Neuronal stem cell (in vitro differentiated cells): Measurements from ENCODE around the gene TNFSF13B.

Source experiments
- DNase-seq: peaks from one replicate; pipeline ENCODE4 v3.0.0-alpha.2; 2013; ENCODE audit warnings: low spot score
- H2AFZ ChIP-seq: one replicate; pipeline ENCODE4 v1.6.1; 2013; ENCODE audit warnings: mild to moderate bottlenecking, low read length, inconsistent platforms
- H2AK5ac ChIP-seq: 2 replicates; pipeline ENCODE4 v1.6.1; 2013; ENCODE audit warnings: low read depth, mild to moderate bottlenecking, inconsistent platforms, low read length, moderate library complexity, mixed read lengths
- H2BK120ac ChIP-seq: 2 replicates; pipeline ENCODE4 v1.6.1; 2013; ENCODE audit warnings: low read depth, mild to moderate bottlenecking, inconsistent platforms, low read length, moderate library complexity, mixed read lengths
- H2BK12ac ChIP-seq: one replicate; pipeline ENCODE4 v1.6.1; 2013; ENCODE audit warnings: low read length, inconsistent platforms
- H2BK15ac ChIP-seq: 2 replicates; pipeline ENCODE4 v1.6.1; 2013; ENCODE audit warnings: mild to moderate bottlenecking, low read length, inconsistent platforms, mixed read lengths
- H2BK5ac ChIP-seq: one replicate; pipeline ENCODE4 v1.6.1; 2013; ENCODE audit warnings: inconsistent platforms, mild to moderate bottlenecking, low read length, moderate library complexity
- H3K14ac ChIP-seq: one replicate; pipeline ENCODE4 v1.6.1; 2013; ENCODE audit warnings: low read length, inconsistent platforms
- H3K18ac ChIP-seq: 2 replicates; pipeline ENCODE4 v1.6.1; 2013; ENCODE audit warnings: low read length, inconsistent platforms
- H3K23ac ChIP-seq: 2 replicates; pipeline ENCODE4 v1.6.1; 2013; ENCODE audit warnings: low read depth, mild to moderate bottlenecking, mixed read lengths, low read length, inconsistent platforms; ENCODE audit not compliant: poor library complexity
- H3K27ac ChIP-seq: replicated peaks from 3 replicates; pipeline ENCODE4 v1.5.1; 2013; ENCODE audit warnings: low read length, inconsistent platforms
- H3K27me3 ChIP-seq, 3 experiments: 2 replicates each; pipeline ENCODE4 v1.6.1; 2013; ENCODE audit warnings: low read length in 3 of 3, mild to moderate bottlenecking in 2 of 3, inconsistent platforms in 1 of 3, low read depth in 1 of 3, mixed read lengths in 1 of 3, moderate library complexity in 1 of 3; ENCODE audit not compliant: control insufficient read depth in 3 of 3, insufficient read depth in 3 of 3
- H3K36me3 ChIP-seq, 2 donors: replicated peaks in 1 of 2; 2 replicates each; pipeline ENCODE4 v1.6.1; 2013; ENCODE audit warnings: low read length in 2 of 2; ENCODE audit not compliant: control insufficient read depth in 2 of 2, insufficient read depth in 2 of 2
- H3K4ac ChIP-seq: 2 replicates; pipeline ENCODE4 v1.6.1; 2013; ENCODE audit warnings: inconsistent platforms, mild to moderate bottlenecking, low read length, moderate library complexity
- H3K4me1 ChIP-seq, 2 donors: 1 replicate in 1 of 2; 2 replicates in 1 of 2; pipeline ENCODE4 v1.6.1; 2013; ENCODE audit warnings: low read length in 2 of 2, low read depth in 1 of 2; ENCODE audit not compliant: control insufficient read depth in 2 of 2, insufficient read depth in 1 of 2
- H3K4me2 ChIP-seq: one replicate; pipeline ENCODE4 v1.6.1; 2013; ENCODE audit warnings: mild to moderate bottlenecking, low read length, inconsistent platforms; ENCODE audit not compliant: insufficient read depth, poor library complexity, severe bottlenecking
- H3K4me3 ChIP-seq, 2 donors: 2 replicates each; pipeline ENCODE4 v1.5.1; 2013; ENCODE audit warnings: low read length in 2 of 2, mild to moderate bottlenecking in 2 of 2, inconsistent platforms in 1 of 2, moderate library complexity in 1 of 2
- H3K79me1 ChIP-seq: one replicate; pipeline ENCODE4 v1.6.1; 2013; ENCODE audit warnings: low read depth, mild to moderate bottlenecking, inconsistent platforms, low read length, moderate library complexity
- H3K9ac ChIP-seq: one replicate; pipeline ENCODE4 v1.6.1; 2013; ENCODE audit warnings: mild to moderate bottlenecking, low read depth, low read length, inconsistent platforms; ENCODE audit not compliant: poor library complexity
- H3K9me3 ChIP-seq, 2 donors: replicated peaks in 1 of 2; 2 replicates each; pipeline versions ENCODE3 to v1.6.1; 2013; ENCODE audit warnings: low read length in 2 of 2, mild to moderate bottlenecking in 2 of 2, inconsistent platforms in 1 of 2, low read depth in 1 of 2, mixed read lengths in 1 of 2, moderate library complexity in 1 of 2; ENCODE audit not compliant: control insufficient read depth in 2 of 2, insufficient read depth in 1 of 2
- H4K8ac ChIP-seq: one replicate; pipeline ENCODE4 v1.6.1; 2013; ENCODE audit warnings: low read depth, mild to moderate bottlenecking, inconsistent platforms, low read length, moderate library complexity
- H4K91ac ChIP-seq: one replicate; pipeline ENCODE4 v1.6.1; 2013; ENCODE audit warnings: low read length, low read depth, mild to moderate bottlenecking, inconsistent platforms; ENCODE audit not compliant: poor library complexity
- WGBS, 2 donors: extraction: QIAGEN DNeasy Blood & Tissue Kit; methylation state at CpG; one replicate each; pipeline ENCODE4 v1.1.7; 2013; ENCODE audit warnings: missing lambda C conversion rate in 2 of 2, mixed read lengths in 1 of 2; ENCODE audit not compliant: insufficient read length in 2 of 2, insufficient replicate concordance in 1 of 2; ENCODE audit errors: extremely low coverage in 2 of 2; 5-methylcytosine and 5-hydroxymethylcytosine counted together

Gene TNFSF13B

DNA sequence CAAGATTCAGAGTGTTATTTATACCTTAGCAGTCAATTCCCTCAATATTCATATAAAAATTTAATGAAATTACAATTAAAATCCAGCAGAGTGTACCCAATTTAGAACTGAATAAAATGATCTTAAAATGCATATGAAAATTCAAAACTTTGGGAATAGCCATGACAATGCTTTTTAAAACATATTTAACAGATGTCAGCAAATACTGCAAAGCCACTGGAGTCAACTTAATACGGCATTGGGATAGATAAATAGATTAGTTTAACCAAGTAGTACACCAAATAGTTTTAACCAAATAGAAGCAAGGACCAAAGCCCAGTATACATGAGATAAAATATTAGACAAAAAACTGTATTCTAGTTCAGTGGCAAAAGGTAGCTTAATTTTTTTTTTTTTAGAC lies 79.8 kb downstream of the TNFSF13B start:
- Histone ChIP-seq H3K4me1 (no peaks in the 10 kb centered on the region), H2BK12ac (no peak overlapping the region), H3K9ac (no peak overlapping the region), H3K4me3 (no peak overlapping the region), H2BK15ac (no peak overlapping the region), H2BK120ac (no peak overlapping the region), H3K23ac (no peak overlapping the region), H3K4ac (no peak overlapping the region), H2BK5ac (no peak overlapping the region), H2AFZ (no peak overlapping the region), H3K79me1 (no peaks in the 10 kb centered on the region), H4K8ac (no peak overlapping the region), H3K9me3 (no peaks in the 10 kb centered on the region), H3K14ac (no peak overlapping the region), H2AK5ac (no peak overlapping the region), H4K91ac (no peak overlapping the region), H3K4me2 (no peak overlapping the region), H3K27me3 (no peaks in the 10 kb centered on the region), H3K18ac (no peak overlapping the region), H3K36me3 (no peaks in the 10 kb centered on the region), H3K27ac (no peak overlapping the region)
- no peak for DNase-seq
- no CpG with 5 or more reads among the region's 1 CpG for WGBS, 2 donors

DNA sequence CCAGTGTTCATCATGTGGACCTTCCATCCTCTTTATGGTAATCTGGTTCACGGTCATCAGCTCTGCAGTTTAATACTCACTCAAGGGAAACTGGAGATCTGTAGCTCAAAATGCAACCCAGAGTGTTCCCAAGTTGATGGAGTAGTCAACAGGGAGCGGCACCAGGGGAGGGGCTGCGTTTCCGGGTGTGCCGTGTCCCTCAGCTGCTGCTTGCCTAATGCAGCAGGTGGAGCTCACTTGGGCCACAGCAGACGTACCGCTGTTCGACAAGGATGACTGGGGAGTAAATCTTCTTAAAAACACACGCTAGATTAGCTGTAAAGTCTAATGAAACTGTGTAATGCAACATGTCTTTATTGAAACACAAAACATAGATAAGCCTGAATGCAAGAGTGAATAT lies 81.1 kb downstream of the TNFSF13B start:
- no CpG with 5 or more reads among the region's 9 CpGs for WGBS, 2 donors

DNA sequence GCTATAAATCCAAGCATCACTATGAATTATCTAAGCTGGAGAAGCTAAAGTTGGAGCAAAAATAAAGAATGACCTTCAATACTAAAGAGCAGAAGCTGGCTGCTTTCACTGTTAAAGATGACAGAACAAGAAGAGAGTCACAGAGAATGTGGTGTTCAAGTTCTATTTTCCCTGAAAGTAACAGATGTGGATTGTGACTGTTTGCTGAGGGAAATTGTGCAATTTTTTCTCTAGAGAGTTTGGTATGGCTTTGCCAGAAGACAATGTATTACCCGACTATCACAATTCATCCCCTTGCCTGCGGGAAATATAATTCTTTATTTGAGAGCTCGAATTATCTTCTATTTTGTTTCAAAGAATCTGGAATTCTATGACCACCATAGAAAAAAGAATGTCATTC lies 83.1 kb downstream of the TNFSF13B start:
- Histone ChIP-seq H3K4ac (no peak overlapping the region), H3K4me3 (no peak overlapping the region), H3K14ac (no peak overlapping the region), H3K27ac (no peak overlapping the region), H2BK5ac (no peak overlapping the region), H2BK120ac (no peak overlapping the region), H2BK12ac (no peak overlapping the region), H4K8ac (no peak overlapping the region), H2AK5ac (no peak overlapping the region), H3K4me2 (no peak overlapping the region), H3K9me3 (no peaks in the 10 kb centered on the region), H3K79me1 (no peaks in the 10 kb centered on the region), H3K36me3 (no peaks in the 10 kb centered on the region), H4K91ac (no peak overlapping the region), H3K18ac (no peak overlapping the region), H3K4me1 (no peaks in the 10 kb centered on the region), H2AFZ (no peak overlapping the region), H3K9ac (no peak overlapping the region), H3K23ac (no peak overlapping the region), H2BK15ac (no peak overlapping the region), H3K27me3 (no peaks in the 10 kb centered on the region)
- WGBS, 2 donors, result no CpG with 5 or more reads among the region's 3 CpGs
- no peak for DNase-seq

More for the DNA sequence above, 81.1 kb downstream of the TNFSF13B start:
- H3K14ac ChIP-seq, result no peak overlapping the region
- no peaks in the 10 kb centered on the region for H3K36me3 ChIP-seq
- H4K91ac ChIP-seq, result no peak overlapping the region
- H3K18ac ChIP-seq, result no peak overlapping the region
- H3K9me3 ChIP-seq, result no peaks in the 10 kb centered on the region
- no peak overlapping the region for H2BK120ac ChIP-seq
- no peaks in the 10 kb centered on the region for H3K79me1 ChIP-seq
- H2BK12ac ChIP-seq, result no peak overlapping the region
- H3K27me3 ChIP-seq, result no peaks in the 10 kb centered on the region
- H2BK5ac ChIP-seq, result no peak overlapping the region
- no peak overlapping the region for H2AK5ac ChIP-seq
- H3K23ac ChIP-seq, result no peak overlapping the region
- no peak overlapping the region for H2AFZ ChIP-seq
- DNase-seq, result no peak
- no peaks in the 10 kb centered on the region for H3K4me1 ChIP-seq
- no peak overlapping the region for H3K27ac ChIP-seq
- no peak overlapping the region for H3K4me3 ChIP-seq
- H3K4me2 ChIP-seq, result no peak overlapping the region
- no peak overlapping the region for H4K8ac ChIP-seq
- H2BK15ac ChIP-seq, result no peak overlapping the region
- H3K4ac ChIP-seq, result no peak overlapping the region
- H3K9ac ChIP-seq, result no peak overlapping the region

DNA sequence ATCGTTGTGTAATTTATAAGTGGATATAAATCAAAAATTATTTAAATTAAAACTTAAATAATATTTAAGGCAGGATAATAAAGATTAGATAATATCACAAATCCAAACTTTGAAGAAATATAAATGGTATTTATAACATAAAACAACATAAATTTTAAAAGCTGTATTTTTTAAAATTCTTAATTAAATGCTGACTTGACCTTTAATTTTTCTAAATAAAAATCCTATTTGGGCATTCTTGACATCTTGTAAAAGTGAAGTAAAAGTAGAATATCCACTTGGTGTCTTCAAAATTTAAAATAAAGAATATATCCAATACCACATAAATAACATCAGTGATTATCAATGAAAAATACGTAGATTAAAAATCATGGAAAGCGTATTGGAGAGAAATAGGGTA lies 87.7 kb downstream of the TNFSF13B start:
- Histone ChIP-seq H3K9ac (no peak overlapping the region), H2AK5ac (no peak overlapping the region), H2BK15ac (no peak overlapping the region), H2AFZ (no peak overlapping the region), H2BK12ac (no peak overlapping the region), H3K4me1 (no peaks in the 10 kb centered on the region), H3K4me3 (no peak overlapping the region), H3K14ac (no peak overlapping the region), H3K79me1 (no peaks in the 10 kb centered on the region), H3K27ac (no peak overlapping the region), H3K4ac (no peak overlapping the region), H3K4me2 (no peak overlapping the region), H3K36me3 (no peaks in the 10 kb centered on the region), H4K91ac (no peak overlapping the region), H3K27me3 (no peaks in the 10 kb centered on the region), H2BK120ac (no peak overlapping the region), H3K23ac (no peak overlapping the region), H3K18ac (no peak overlapping the region), H2BK5ac (no peak overlapping the region), H3K9me3 (no peaks in the 10 kb centered on the region), H4K8ac (no peak overlapping the region)
- DNase-seq, result no peak
- no CpG with 5 or more reads among the region's 3 CpGs for WGBS, 2 donors
